ENCODE data around the gene SLC7A11. TPM values are rescaled to one million over a fixed set of nuclear protein-coding genes. Genes with fewer than 3 reads are reported as not detected.

SLC7A11 gene
- polyA plus RNA-seq (ENCODE audit: insufficient read length in 4 of 4) = 1 to 10 TPM; 1.5 to 2.4 (median 2.0) TPM

- peak; percentile 54 to 73 (median 66) for DNase-seq (ENCODE audit: low read depth in 4 of 4, low spot score in 2 of 4)
These were observed at the start of gene SLC7A11 for GRCh38 chr4:138242076-138242833. TSS of gene SLC7A11 (minus strand) at chr4:138242349. CDS start at chr4:138242069, 280 bp downstream.

- DNase-seq (ENCODE audit: low read depth in 4 of 4, low spot score in 2 of 4) = no peak
These were observed 49.3 kb upstream of the SLC7A11 start for GRCh38 chr4:138291431-138291830.

GRCh38 chr4:138290805-138291204 is 48.7 kb upstream of the SLC7A11 start:
- no peak for DNase-seq (ENCODE audit: low read depth in 4 of 4, low spot score in 2 of 4)

GRCh38 chr4:138279286-138279685 is 37.1 kb upstream of the SLC7A11 start:
- DNase-seq (ENCODE audit: low read depth in 4 of 4, low spot score in 2 of 4) = no peak

GRCh38 chr4:138277133-138277532 is 35.0 kb upstream of the SLC7A11 start:
- no peak for DNase-seq (ENCODE audit: low read depth in 4 of 4, low spot score in 2 of 4)

- DNase-seq (ENCODE audit: low read depth in 4 of 4, low spot score in 2 of 4) = no peak
These were observed 33.9 kb upstream of the SLC7A11 start for GRCh38 chr4:138275963-138276621.

GRCh38 chr4:138275216-138275615 is 33.1 kb upstream of the SLC7A11 start:
- DNase-seq (ENCODE audit: low read depth in 4 of 4, low spot score in 2 of 4) = no peak

GRCh38 chr4:138269175-138269574 is 27.0 kb upstream of the SLC7A11 start:
- DNase-seq (ENCODE audit: low read depth in 4 of 4, low spot score in 2 of 4) = no peak

- DNase-seq (ENCODE audit: low read depth in 4 of 4, low spot score in 2 of 4) = no peak
These were observed 25.7 kb upstream of the SLC7A11 start for GRCh38 chr4:138267835-138268234.

- no peak for DNase-seq (ENCODE audit: low read depth in 4 of 4, low spot score in 2 of 4)
These were observed 24.8 kb upstream of the SLC7A11 start for GRCh38 chr4:138266948-138267347.

- no peak for DNase-seq (ENCODE audit: low read depth in 4 of 4, low spot score in 2 of 4)
These were observed 21.2 kb upstream of the SLC7A11 start for GRCh38 chr4:138263247-138263816.

GRCh38 chr4:138262469-138262868 is 20.3 kb upstream of the SLC7A11 start:
- no peak for DNase-seq (ENCODE audit: low read depth in 4 of 4, low spot score in 2 of 4)

- DNase-seq (ENCODE audit: low read depth in 4 of 4, low spot score in 2 of 4) = no peak
These were observed 19.9 kb upstream of the SLC7A11 start for GRCh38 chr4:138262030-138262429.

- no peak for DNase-seq (ENCODE audit: low read depth in 4 of 4, low spot score in 2 of 4)
These were observed 17.7 kb upstream of the SLC7A11 start for GRCh38 chr4:138259824-138260223.

GRCh38 chr4:138259271-138259670 is 17.1 kb upstream of the SLC7A11 start:
- no peak for DNase-seq (ENCODE audit: low read depth in 4 of 4, low spot score in 2 of 4)

GRCh38 chr4:138256608-138257007 is 14.5 kb upstream of the SLC7A11 start:
- DNase-seq (ENCODE audit: low read depth in 4 of 4, low spot score in 2 of 4) = no peak

- DNase-seq (ENCODE audit: low read depth in 4 of 4, low spot score in 2 of 4) = no peak
These were observed 13.9 kb upstream of the SLC7A11 start for GRCh38 chr4:138255917-138256597.

- DNase-seq (ENCODE audit: low read depth in 4 of 4, low spot score in 2 of 4) = no peak
These were observed 10.4 kb upstream of the SLC7A11 start for GRCh38 chr4:138252551-138252950.

- DNase-seq (ENCODE audit: low read depth in 4 of 4, low spot score in 2 of 4) = no peak
These were observed 9.8 kb upstream of the SLC7A11 start for GRCh38 chr4:138251938-138252337.

- no peak for DNase-seq (ENCODE audit: low read depth in 4 of 4, low spot score in 2 of 4)
These were observed 7.0 kb upstream of the SLC7A11 start for GRCh38 chr4:138249132-138249531.

- DNase-seq (ENCODE audit: low read depth in 4 of 4, low spot score in 2 of 4) = no peak
These were observed 5.9 kb upstream of the SLC7A11 start for GRCh38 chr4:138248058-138248457.
